Fibroblast of mammary gland (primary cell): Measurements from ENCODE around the gene LRRC9.
A peak's percentile ranks its signal among the peaks of the same experiment; 100 is the strongest.

ENCODE experiments used
- DNase-seq: peaks from one replicate; pipeline ENCODE4 v3.0.0-alpha.2; 2010; ENCODE audit warnings: low read depth
- H3K4me3 ChIP-seq: 2 replicates; pipeline ENCODE4 v1.5.1; 2011; ENCODE audit warnings: low read depth, mild to moderate bottlenecking, low read length, moderate library complexity; ENCODE audit not compliant: control insufficient read depth
- CTCF ChIP-seq: conservative IDR thresholded peaks from 2 replicates; pipeline ENCODE4 v1.5.1; 2011; ENCODE audit warnings: low read depth, low read length, inconsistent platforms; ENCODE audit not compliant: control insufficient read depth, insufficient read depth

The LRRC9 gene

GRCh38 chr14:59897757-59898383 is 22.1 kb upstream of the LRRC9 start:
- TF ChIP-seq CTCF = peak; percentile 48
- DNase-seq = peak; percentile 25
- no peak overlapping the region for H3K4me3 ChIP-seq

DNA sequence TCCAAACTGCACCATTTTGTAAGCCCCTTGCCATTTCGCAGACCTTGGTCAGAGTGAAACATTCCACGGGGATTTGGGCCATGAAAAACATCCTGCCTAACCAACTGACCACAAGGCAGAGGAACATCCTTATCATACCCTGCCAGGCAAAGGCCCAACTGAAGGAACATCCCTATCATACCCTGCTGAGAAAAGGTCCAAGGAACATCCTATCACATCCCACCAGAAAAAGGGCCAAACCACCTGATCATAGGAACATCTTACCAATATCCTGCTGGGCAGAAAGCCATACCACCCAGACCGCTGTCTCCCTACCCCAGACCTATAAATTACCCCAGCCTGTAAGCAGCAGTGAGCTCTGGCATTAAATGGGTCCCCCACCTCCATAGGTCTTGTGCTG is 19.4 kb upstream of the LRRC9 start:
- H3K4me3 ChIP-seq = no peak overlapping the region
- no peak for TF ChIP-seq CTCF
- DNase-seq = no peak

DNA sequence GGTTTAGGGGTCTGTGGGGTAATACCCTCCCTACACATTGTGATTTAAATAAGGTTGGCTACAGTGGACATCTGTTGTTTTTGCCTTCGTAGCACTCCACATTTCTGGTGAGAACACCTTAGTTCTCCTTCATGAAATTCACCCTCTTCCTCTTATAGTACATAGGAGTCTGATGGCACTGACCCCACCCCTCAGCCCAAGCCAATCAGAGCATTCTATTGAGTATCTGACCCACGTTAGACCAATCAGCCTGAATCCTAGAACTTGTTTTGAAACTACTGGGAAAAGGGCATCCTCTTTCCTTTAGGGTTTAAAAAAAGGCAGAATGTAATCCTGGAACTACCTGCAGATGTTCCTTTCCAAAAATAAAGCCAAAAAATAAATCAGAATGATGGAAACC is 15.8 kb upstream of the LRRC9 start:
- no peak overlapping the region for H3K4me3 ChIP-seq
- DNase-seq = no peak
- TF ChIP-seq CTCF = no peak

DNA sequence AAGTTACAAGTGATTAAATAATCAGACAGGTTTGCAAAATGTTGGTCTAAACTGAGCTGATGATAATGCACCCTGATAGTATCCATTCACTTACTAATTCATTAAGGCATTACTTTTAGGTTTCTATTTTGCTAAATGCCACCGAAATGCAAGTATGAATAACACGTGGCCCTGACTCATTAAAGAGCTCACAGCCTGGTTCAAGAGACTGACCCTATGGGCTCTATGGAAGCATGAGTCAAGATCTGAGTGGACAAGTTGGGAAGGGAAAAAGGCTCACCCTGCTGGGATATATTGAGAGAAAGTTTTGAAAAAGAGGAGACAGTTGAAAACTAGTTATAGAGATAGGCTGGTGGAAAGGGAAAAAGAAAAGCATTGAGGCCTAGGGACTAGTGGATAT is 14.8 kb upstream of the LRRC9 start:
- TF ChIP-seq CTCF = no peak
- peak; percentile 55 for DNase-seq
- no peak overlapping the region for H3K4me3 ChIP-seq

DNA sequence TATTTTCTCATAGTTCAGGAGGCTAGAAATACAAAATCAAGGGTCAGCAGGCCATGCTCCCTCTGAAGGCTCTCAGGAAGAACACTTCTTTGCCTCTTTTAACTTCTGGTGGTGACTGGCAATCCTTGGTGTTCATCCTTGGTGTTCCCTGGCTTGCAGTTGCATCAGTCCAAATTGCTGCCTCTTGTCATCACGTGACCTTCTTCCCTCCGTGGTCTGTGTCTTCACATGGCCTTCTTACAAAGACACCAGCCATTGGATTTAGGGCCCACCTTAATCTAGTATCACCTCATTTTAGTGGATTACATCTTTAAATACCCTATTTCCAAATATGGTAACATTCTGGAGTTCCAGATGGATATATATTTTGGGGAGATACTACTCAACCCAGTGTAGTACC is 7.5 kb upstream of the LRRC9 start:
- TF ChIP-seq CTCF = no peak
- DNase-seq = no peak
- H3K4me3 ChIP-seq = no peak overlapping the region

DNA sequence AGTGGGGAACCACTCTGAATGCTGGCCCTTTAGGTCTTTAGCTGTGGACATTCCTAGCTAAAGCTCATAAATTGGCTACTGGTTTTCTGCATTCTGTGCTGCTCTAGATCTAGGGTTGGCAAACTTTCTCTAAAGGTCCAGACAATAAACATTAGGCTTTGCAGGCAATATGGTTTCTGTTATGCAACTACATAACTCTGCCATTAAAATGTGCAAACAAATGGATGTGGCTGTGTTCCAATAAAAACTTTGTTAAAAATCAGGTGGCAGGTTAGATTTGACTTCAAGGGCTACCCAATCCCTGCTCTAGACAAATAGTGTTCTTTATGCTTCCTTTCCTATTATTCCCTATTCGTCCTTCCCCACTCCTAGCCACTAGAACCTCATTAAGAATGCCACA is 6.8 kb upstream of the LRRC9 start:
- no peak overlapping the region for H3K4me3 ChIP-seq
- no peak for TF ChIP-seq CTCF
- DNase-seq = no peak

DNA sequence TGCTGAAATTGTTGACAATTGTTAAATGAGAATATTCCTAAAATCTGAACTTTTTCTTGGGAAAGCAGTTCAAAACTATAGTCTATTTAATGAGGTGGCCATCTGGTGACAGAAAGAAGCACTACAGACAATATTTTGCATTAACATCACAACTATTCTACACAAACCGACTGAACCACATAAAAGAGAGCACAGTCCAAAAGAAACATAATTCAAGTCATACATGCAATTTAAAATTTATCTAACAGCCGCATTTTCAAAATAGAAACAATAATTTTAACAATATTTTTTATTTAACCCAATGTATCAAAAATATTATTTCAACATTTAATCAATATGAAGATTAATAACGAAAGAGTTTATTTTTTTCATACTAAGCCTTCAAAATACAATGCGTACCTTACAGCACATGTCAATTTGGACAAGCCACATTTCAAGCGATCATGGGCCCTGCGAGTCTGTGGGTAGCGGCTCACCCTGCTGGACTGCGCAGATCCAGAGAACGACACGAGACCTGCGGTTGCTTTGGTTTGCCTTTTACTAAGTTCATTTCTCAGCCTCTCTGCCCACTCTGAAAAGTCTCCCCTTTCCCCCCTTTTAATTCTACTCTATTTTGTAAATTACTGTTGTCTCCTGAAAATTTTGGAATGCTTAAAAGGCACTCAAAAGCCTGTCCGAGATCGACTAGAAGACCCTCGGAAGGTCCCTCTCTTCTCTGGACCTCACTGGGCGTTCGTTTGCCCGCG is 947 bp upstream of the LRRC9 start:
- peak overlapping the region; percentile 34 for H3K4me3 ChIP-seq
- peak; percentile 49 for DNase-seq
- TF ChIP-seq CTCF = peak; percentile 51
